Endometrial microvascular endothelial cells (primary cell): ENCODE measurements around the gene ZFYVE19. TPM values are rescaled to one million over a fixed set of nuclear protein-coding genes. Genes with fewer than 3 reads are reported as not detected.

ENCODE experiments used
- in situ Hi-C: cut with HindIII; loops from 2 replicates; pipeline ENCODE4 v1.10.0; 2017; ENCODE audit warnings: low sequenced_read_pairs, low pct_unique_long_range_greater_than_20kb; ENCODE audit errors: inconsistent ontology term
- total RNA-seq: library from RNA; depleted of rRNA; stranded (reverse); fragments of >200 nt; gene quantifications from one replicate; pipeline ENCODE4 v1.2.3, GENCODE V29; 2015; ENCODE audit errors: inconsistent ontology term

The ZFYVE19 gene
- total RNA-seq, 1 donor from 2014 or later = 35.5 TPM

DNA sequence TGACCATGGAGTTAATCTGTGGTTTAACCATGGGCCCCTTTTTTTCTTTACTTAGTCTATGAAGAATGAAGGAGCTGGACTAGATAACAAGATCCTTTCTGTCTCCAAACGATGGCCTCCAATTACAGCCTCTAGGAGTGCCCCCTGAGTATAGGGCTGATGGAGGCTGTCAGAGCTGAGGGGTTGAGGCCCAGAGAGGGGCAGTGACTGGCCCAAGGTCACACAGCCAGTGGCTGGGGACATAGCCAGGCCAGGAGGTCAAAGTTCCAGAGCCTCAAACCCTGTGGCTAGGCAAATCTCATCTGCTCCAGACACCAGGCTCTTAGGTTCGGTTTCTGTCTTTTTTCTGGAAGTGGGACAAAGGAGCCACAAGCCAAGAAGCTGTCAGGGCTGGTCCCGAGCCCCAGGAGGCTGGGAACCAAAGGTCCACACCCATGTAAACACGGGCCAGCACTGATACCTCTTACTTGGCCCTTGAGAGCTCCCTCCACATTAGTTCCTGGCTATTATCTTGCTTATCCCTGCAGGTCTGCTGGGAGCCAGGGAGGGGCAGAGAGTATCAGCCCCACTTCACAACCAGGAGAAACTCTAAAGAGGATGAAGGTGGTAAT lies 56.9 kb downstream of the ZFYVE19 start:
- in situ Hi-C loops = no loop called here

Other genes starting within 250 kb of the ZFYVE19 start
- gene CCDC32, start 242.0 kb upstream of the ZFYVE19 start, total RNA-seq = 40.4 TPM
- 8.9 TPM for gene RPUSD2, start 237.8 kb upstream of the ZFYVE19 start, total RNA-seq
- gene KNL1, start 212.8 kb upstream of the ZFYVE19 start, total RNA-seq = 40.9 TPM
- gene RAD51, start 111.9 kb upstream of the ZFYVE19 start, total RNA-seq = 13.0 TPM
- 35.8 TPM for gene RMDN3, start 51.8 kb upstream of the ZFYVE19 start, total RNA-seq
- gene GCHFR, start 43.0 kb upstream of the ZFYVE19 start, total RNA-seq = 6.8 TPM
- gene C15orf62, start 37.1 kb upstream of the ZFYVE19 start, total RNA-seq = not detected
- gene DNAJC17, start 384 bp downstream of the ZFYVE19 start, total RNA-seq = 47.3 TPM
- not detected for gene PPP1R14D, start 21.6 kb downstream of the ZFYVE19 start, total RNA-seq
- 0.93 TPM for gene SPINT1, start 37.0 kb downstream of the ZFYVE19 start, total RNA-seq
- gene RHOV, start 67.1 kb downstream of the ZFYVE19 start, total RNA-seq = not detected
- 52.5 TPM for gene VPS18, start 87.4 kb downstream of the ZFYVE19 start, total RNA-seq
- 9.0 TPM for gene DLL4, start 122.3 kb downstream of the ZFYVE19 start, total RNA-seq
- 3.4 TPM for gene CHAC1, start 146.4 kb downstream of the ZFYVE19 start, total RNA-seq